T-helper 2 cell treated with Interferon-gamma antibody and Interleukin-4, amounts not matched to agents 5 μg/mL and 100 μg/mL, for 36 hours (primary cell): ENCODE data around the gene SVOP.
A peak's percentile ranks its signal among the peaks of the same experiment; 100 is the strongest.
"Not testable (repeated sequence)": the region's sequence is repeated elsewhere in the genome, so short reads cannot be mapped to it uniquely, and the experiment has no call there.

Source experiments
- DNase-seq: peaks from one replicate; pipeline ENCODE4 v3.0.0; 2021; ENCODE audit warnings: low spot score
- H3K27ac Mint-ChIP-seq: one replicate; pipeline ENCODE4 v1.8.0; 2021; ENCODE audit warnings: mild to moderate bottlenecking, mixed read lengths
- H3K27me3 Mint-ChIP-seq: one replicate; pipeline ENCODE4 v1.8.0; 2021; ENCODE audit warnings: low read depth, mixed read lengths
- H3K36me3 Mint-ChIP-seq: one replicate; pipeline ENCODE4 v1.8.0; 2021; ENCODE audit warnings: low read depth, mixed read lengths
- H3K4me1 Mint-ChIP-seq: one replicate; pipeline ENCODE4 v1.8.0; 2021; ENCODE audit warnings: low read depth, mixed read lengths
- H3K4me3 Mint-ChIP-seq: one replicate; pipeline ENCODE4 v1.8.0; 2022; ENCODE audit warnings: mild to moderate bottlenecking, moderate library complexity, mixed read lengths
- H3K9me3 Mint-ChIP-seq: one replicate; pipeline ENCODE4 v1.8.0; 2021; ENCODE audit warnings: mixed read lengths

The SVOP gene

DNA sequence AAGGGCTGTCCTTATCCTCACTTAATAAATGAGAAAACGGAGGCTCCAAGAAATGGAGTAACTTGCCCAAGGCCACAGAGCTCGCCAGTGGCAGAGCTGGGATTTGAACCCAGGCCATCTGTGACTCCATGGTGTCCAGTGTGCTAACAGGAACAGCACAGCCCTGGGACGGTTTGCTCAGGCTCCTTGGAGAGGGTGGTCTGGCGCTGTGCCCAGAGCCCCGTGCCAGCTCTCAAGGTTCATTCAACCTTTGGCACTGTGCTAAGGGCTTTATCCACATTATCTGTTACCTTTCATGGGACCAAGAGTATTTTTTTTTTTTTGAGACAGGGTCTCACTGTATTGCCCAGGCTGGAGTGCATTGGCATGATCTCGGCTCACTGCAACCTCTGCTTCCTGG, 132.8 kb downstream of the SVOP start:
- no peaks in the 10 kb centered on the region for H3K36me3 Mint-ChIP-seq
- H3K9me3 Mint-ChIP-seq = peaks cover 3% of the 10 kb centered on the region
- no peaks in the 10 kb centered on the region for H3K27me3 Mint-ChIP-seq
- no peaks in the 10 kb centered on the region for H3K4me1 Mint-ChIP-seq
- H3K4me3 Mint-ChIP-seq = no peak overlapping the region
- H3K27ac Mint-ChIP-seq = no peak overlapping the region
- DNase-seq = no peak

DNA sequence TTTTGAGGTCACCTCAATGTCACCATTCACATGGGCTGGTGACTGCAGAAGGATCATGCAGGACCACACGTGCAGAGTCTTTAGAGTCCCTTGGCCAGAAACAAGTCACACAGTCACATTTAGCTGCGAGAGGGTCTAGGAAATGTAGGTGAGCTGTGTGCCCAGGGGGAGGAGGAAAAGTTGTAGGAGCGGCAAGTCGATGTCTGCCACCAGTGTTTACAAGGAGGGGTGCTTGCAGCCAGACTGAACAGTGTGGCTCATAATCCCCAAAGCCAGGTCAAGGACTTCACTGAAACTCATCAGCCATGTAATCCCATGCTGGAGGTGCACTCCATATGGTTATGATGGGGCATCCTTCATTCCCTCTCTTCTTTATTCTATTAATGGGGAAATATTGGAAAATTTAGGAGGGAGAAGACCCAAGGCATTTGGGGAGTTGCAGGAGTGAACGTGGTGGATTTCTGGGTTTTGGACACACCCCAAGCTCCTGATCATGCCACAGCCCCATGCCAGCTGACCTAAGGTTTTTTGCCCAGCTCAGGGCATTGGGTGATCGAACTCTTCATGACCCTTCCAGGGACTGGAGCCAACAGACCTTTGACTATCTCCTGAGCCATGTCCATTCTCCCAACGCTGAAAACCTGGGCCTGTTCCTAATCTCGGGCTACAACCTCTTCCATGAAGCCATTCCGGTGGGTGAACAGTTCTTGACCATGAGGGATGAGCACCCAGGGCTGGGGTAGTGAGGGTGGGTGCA, 133.8 kb downstream of the SVOP start:
- Mint-ChIP-seq H3K4me1 (no peaks in the 10 kb centered on the region), H3K9me3 (peaks cover 3% of the 10 kb centered on the region), H3K27me3 (no peaks in the 10 kb centered on the region), H3K27ac (no peak overlapping the region), H3K4me3 (no peak overlapping the region), H3K36me3 (no peaks in the 10 kb centered on the region)
- DNase-seq = no peak

DNA sequence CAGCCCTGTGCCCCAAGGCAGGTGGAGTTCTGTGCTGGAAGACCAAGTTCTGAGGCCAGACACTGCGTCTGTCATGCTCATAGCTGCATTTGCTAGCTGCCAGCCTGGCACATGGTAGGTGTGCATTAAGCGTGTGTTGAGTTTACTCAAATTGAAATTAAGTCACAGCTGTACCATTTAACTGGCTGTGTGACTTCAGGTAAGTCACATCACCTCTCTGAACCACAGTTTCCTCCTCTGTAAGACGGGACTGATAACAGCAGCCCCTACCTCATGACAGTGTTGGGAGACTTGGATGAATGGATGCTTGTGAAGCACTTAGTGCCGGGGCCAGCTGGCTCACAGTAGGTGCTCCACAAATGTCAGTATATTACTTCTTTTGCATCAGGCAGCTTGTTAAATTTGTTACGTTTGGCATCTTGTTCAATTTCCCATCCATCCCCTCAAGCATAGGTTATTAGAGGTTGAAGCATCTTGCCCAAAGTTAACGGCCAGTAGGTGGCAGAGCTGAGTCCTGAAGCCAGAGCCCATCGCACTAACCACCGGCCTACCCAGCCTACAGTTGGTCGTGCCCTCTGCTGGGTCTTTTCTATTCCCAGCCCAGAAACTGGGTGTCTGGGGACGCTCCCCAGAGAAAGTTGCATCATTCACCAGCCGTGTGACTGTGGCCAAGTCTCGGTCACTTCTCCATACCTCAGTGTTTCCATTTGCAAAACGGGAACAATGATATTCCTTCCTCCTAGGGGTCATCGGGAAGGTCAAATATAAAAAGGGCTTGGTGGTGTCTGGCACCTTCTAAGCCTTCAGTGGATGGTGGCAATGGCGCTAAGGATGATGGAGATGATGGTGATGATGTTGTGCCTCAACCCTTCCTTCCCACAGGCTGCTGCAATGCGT, 136.5 kb downstream of the SVOP start:
- H3K27ac Mint-ChIP-seq = no peak overlapping the region
- H3K4me1 Mint-ChIP-seq = no peaks in the 10 kb centered on the region
- DNase-seq = peak; percentile 43
- H3K36me3 Mint-ChIP-seq = no peaks in the 10 kb centered on the region
- H3K4me3 Mint-ChIP-seq = no peak overlapping the region
- no peaks in the 10 kb centered on the region for H3K9me3 Mint-ChIP-seq
- no peaks in the 10 kb centered on the region for H3K27me3 Mint-ChIP-seq

GRCh38 chr12:108881953-108882352, 138.9 kb downstream of the SVOP start:
- no peaks in the 10 kb centered on the region for H3K27me3 Mint-ChIP-seq

DNA sequence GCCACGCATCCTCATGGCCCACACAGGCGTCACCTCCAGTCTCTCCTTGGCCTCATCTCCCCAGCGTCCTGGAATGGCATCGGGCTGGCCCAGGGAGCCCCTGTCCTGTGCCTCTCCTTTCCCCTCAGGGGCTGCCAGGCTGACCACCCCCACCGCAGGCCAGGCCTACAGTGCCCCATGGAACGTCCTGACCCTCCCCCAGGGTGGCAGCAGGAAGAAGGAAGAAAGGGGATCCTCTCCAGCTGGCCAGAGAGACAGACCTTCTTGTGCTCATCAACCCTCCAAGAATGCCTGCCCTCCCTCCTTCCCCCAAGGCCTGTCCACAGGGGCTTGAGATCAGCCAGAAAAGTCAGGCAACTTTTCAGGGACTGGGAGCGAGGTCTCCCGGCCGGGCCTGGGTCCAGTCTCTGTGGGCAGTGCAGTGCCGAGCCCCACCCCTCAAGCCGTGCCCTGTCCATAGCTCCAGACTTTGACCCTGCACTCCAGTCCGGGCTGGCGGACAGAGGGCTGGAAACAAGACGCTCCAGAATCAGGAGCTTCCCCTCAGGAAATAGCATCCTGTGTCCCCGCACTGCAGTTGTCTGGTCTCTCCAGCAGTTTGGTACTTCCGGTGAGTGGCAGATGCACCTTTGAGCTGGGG, 141.1 kb downstream of the SVOP start, which contains the start of gene DAO:
Gene DAO, plus strand, starts transcription at position 478 of the 640 bp plus-strand sequence. CDS start 4,915 bp downstream, outside the sequence.
- H3K4me1 Mint-ChIP-seq = peaks cover 10% of the 10 kb centered on the region
- no peak within 1 kb of the TSS for H3K27ac Mint-ChIP-seq
- peaks cover 4% of the 10 kb centered on the region for H3K9me3 Mint-ChIP-seq
- H3K4me3 Mint-ChIP-seq = no peak within 1 kb of the TSS
- H3K27me3 Mint-ChIP-seq = no peaks in the 10 kb centered on the region
- no peaks in the 10 kb centered on the region for H3K36me3 Mint-ChIP-seq
- no peak for DNase-seq

More at GRCh38 chr12:108881953-108882352, 138.9 kb downstream of the SVOP start:
- H3K36me3 Mint-ChIP-seq = no peaks in the 10 kb centered on the region
- H3K4me3 Mint-ChIP-seq = no peak overlapping the region
- H3K9me3 Mint-ChIP-seq = no peaks in the 10 kb centered on the region
- H3K27ac Mint-ChIP-seq = no peak overlapping the region
- no peaks in the 10 kb centered on the region for H3K4me1 Mint-ChIP-seq
- no peak for DNase-seq

DNA sequence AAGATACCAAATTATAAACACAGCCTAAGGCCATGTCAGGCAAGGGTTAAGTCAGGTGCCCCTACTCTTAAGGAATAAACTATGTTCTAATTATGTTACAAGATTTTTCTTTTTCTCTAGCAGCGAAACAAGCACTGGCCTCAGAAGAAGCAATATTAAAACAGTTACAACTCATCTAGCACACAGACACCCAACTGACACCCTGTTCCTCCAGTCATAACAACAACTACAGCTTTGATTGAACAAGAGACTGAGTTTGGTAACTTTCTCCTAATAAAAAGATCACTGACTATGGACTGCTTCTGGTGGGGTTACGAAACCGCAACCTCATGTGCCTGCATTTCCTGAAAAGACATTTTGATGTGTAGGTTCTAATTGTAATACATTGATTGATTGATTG, 144.3 kb downstream of the SVOP start:
- H3K9me3 Mint-ChIP-seq = peaks cover 4% of the 10 kb centered on the region
- peaks cover 10% of the 10 kb centered on the region for H3K4me1 Mint-ChIP-seq
- no peaks in the 10 kb centered on the region for H3K27me3 Mint-ChIP-seq
- no peak for DNase-seq
- no peaks in the 10 kb centered on the region for H3K36me3 Mint-ChIP-seq
- no peak overlapping the region for H3K4me3 Mint-ChIP-seq
- H3K27ac Mint-ChIP-seq = no peak overlapping the region

GRCh38 chr12:108875682-108876361, 145.0 kb downstream of the SVOP start:
- Mint-ChIP-seq H3K9me3 (peaks cover 4% of the 10 kb centered on the region), H3K36me3 (no peaks in the 10 kb centered on the region), H3K27ac (no peak overlapping the region), H3K4me3 (no peak overlapping the region), H3K4me1 (peaks cover 10% of the 10 kb centered on the region), H3K27me3 (no peaks in the 10 kb centered on the region)
- DNase-seq = no peak

DNA sequence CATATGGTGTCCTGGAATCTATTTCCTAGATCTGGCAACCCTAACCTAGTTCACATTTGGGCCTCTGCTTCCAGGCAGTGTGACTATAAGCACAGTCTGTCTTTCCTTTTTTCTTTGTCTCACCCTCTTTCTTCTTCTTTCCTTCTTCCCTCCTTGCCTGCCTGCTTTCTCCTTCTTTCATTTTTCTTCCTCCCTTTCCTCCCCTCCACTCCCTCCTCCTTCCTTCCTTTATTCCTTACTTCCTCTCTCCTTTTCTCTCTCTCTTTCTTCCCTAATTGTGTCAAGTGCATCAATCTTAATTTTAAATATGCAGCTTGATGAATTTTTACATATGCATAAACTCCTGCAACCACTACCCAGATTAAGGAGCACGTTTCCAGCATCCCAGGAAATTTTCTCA, 145.6 kb downstream of the SVOP start:
- DNase-seq = no peak
- Mint-ChIP-seq H3K4me3 (no peak overlapping the region), H3K36me3 (no peaks in the 10 kb centered on the region), H3K27ac (no peak overlapping the region), H3K9me3 (peaks cover 4% of the 10 kb centered on the region), H3K4me1 (peaks cover 10% of the 10 kb centered on the region), H3K27me3 (no peaks in the 10 kb centered on the region)

DNA sequence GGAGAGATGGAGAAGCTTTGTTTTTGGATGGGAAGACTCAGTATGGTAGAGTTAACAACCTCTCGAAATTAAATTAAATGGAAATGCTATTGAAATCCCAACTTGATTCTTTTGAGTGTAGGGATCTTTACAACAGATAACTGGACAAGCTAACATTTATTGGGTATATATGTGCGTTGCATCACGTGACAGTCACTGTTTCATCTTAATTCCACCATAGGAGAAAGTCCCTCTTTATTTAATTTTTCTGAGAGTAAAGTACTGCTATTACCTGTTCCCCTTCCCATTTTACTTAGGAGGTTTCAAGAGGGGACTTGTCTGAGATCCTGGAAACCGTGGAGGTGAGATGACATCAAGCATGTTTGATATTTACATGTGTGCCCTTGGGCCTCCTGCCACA, 152.1 kb downstream of the SVOP start:
- Mint-ChIP-seq H3K27me3 (no peaks in the 10 kb centered on the region), H3K4me3 (no peak overlapping the region), H3K27ac (no peak overlapping the region), H3K4me1 (no peaks in the 10 kb centered on the region), H3K9me3 (no peaks in the 10 kb centered on the region), H3K36me3 (no peaks in the 10 kb centered on the region)
- no peak for DNase-seq

- H3K9me3 Mint-ChIP-seq, DNase-seq, H3K36me3 Mint-ChIP-seq, H3K27ac Mint-ChIP-seq, H3K27me3 Mint-ChIP-seq, H3K4me1 Mint-ChIP-seq, H3K4me3 Mint-ChIP-seq: not testable (repeated sequence)
Observed at GRCh38 chr12:108866083-108866482, 154.8 kb downstream of the SVOP start.

GRCh38 chr12:108865169-108865568, 155.7 kb downstream of the SVOP start:
- peaks cover 4% of the 10 kb centered on the region for H3K4me1 Mint-ChIP-seq
- H3K27ac Mint-ChIP-seq = no peak overlapping the region
- H3K9me3 Mint-ChIP-seq = no peaks in the 10 kb centered on the region
- no peaks in the 10 kb centered on the region for H3K27me3 Mint-ChIP-seq
- H3K36me3 Mint-ChIP-seq = no peaks in the 10 kb centered on the region
- H3K4me3 Mint-ChIP-seq = no peak overlapping the region
- no peak for DNase-seq

- peaks cover 17% of the 10 kb centered on the region for H3K4me1 Mint-ChIP-seq
- no peak overlapping the region for H3K27ac Mint-ChIP-seq
- H3K9me3 Mint-ChIP-seq = no peaks in the 10 kb centered on the region
- DNase-seq = no peak
- H3K36me3 Mint-ChIP-seq = no peaks in the 10 kb centered on the region
- H3K4me3 Mint-ChIP-seq = no peak overlapping the region
- H3K27me3 Mint-ChIP-seq = no peaks in the 10 kb centered on the region
Observed at GRCh38 chr12:108862588-108862959, 158.3 kb downstream of the SVOP start.

DNA sequence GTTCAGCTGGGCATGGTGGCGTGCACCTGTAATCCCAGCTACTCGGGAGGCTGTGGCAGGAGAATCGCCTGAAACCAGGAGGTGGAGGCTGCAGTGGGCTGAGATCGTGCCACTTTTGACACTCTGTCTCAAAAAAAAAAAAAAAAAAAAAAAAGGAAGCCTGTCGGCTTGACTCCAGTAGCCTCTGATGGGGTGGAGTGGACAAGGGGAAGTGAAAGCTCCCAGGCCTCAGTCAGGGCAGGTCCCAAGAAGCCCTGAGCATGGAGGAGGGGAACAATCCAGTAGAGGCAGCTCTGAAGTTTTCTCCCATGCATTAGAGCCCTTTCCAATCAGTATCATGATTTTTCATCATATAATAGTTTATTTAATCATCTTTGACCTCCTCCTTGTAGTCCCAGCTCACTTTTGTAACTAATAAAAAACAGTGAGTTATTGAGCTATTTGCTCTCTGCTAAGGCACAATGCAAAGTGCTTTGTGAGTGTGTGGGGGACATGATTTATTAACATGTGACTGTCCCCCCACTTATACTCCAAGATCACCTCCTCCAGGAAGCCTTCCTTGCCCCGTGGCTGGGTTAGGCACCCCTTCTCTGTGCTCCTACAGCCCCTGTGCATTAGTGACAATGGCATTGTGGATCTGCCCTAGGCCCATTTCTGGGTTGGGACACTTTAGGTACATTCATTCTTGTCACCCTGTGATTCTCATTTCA, 158.8 kb downstream of the SVOP start:
- Mint-ChIP-seq H3K27ac (no peak overlapping the region), H3K9me3 (no peaks in the 10 kb centered on the region), H3K36me3 (no peaks in the 10 kb centered on the region), H3K27me3 (no peaks in the 10 kb centered on the region), H3K4me1 (peaks cover 17% of the 10 kb centered on the region), H3K4me3 (no peak overlapping the region)
- no peak for DNase-seq
